IPS-18c (cell line): ENCODE measurements around the gene DCUN1D5.
"Not testable (repeated sequence)": the region's sequence is repeated elsewhere in the genome, so short reads cannot be mapped to it uniquely, and the experiment has no call there.

ENCODE experiments used
- H3K4me3 ChIP-seq: 2 replicates; pipeline ENCODE4 v1.7.0; 2013; ENCODE audit warnings: low read depth, mild to moderate bottlenecking, low read length, moderate library complexity; ENCODE audit not compliant: insufficient read depth
- H3K9me3 ChIP-seq: one replicate; pipeline ENCODE4 v1.6.1; 2013; ENCODE audit warnings: mild to moderate bottlenecking, low read length, moderate library complexity; ENCODE audit not compliant: control insufficient read depth, insufficient read depth

DCUN1D5 gene

GRCh38 chr11:103070142-103070541 lies 21.8 kb downstream of the DCUN1D5 start:
- Histone ChIP-seq H3K9me3 (no peaks in the 10 kb centered on the region), H3K4me3 (no peak overlapping the region)

GRCh38 chr11:103069367-103069766 lies 22.6 kb downstream of the DCUN1D5 start:
- Histone ChIP-seq H3K9me3 (no peaks in the 10 kb centered on the region), H3K4me3 (no peak overlapping the region)

GRCh38 chr11:103067118-103067517 lies 24.8 kb downstream of the DCUN1D5 start:
- no peak overlapping the region for H3K4me3 ChIP-seq
- H3K9me3 ChIP-seq = no peaks in the 10 kb centered on the region

DNA sequence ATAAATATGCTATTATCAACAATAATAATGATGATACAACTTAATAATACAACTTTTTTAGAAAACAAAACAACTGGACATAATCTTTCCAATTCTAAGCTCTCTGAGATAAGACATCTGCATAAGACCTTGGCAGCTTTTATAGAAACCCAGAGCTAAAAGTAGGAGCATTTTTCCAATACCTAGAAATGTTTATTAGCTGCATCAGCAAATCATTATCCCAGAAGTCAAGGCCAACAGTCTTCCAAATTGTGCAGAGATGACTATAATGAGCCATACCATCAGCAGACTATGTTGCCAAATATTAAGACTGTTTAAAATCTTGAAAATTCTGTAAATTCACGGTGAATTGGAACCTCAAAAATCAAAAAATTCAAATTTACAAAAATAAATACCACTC lies 30.3 kb downstream of the DCUN1D5 start:
- H3K4me3 ChIP-seq = no peak overlapping the region
- H3K9me3 ChIP-seq = no peaks in the 10 kb centered on the region

- Histone ChIP-seq H3K9me3 (no peaks in the 10 kb centered on the region), H3K4me3 (no peak overlapping the region)
Observed at GRCh38 chr11:103055221-103055890, 36.6 kb downstream of the DCUN1D5 start.

GRCh38 chr11:103053997-103054396 lies 38.0 kb downstream of the DCUN1D5 start:
- Histone ChIP-seq H3K4me3 (no peak overlapping the region), H3K9me3 (no peaks in the 10 kb centered on the region)

DNA sequence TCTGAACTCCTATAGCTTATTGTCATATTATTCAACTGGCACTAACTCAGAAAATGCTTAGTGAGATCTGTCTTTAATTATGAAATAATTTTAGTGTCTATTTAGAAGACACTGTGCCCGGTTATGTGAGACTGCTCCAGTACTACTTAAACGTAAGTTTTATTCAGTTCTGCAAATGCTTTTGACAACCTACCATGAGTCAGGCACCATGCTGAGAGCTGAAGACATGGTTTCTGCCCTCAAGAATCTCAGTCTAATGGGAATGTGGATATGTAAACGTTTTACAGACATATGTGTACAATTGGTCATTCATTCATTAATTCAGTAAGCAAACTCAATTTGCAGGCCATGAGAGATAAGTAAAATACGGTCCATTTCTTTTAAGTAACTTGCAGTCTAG lies 40.0 kb downstream of the DCUN1D5 start:
- Histone ChIP-seq H3K9me3 (no peaks in the 10 kb centered on the region), H3K4me3 (no peak overlapping the region)

DNA sequence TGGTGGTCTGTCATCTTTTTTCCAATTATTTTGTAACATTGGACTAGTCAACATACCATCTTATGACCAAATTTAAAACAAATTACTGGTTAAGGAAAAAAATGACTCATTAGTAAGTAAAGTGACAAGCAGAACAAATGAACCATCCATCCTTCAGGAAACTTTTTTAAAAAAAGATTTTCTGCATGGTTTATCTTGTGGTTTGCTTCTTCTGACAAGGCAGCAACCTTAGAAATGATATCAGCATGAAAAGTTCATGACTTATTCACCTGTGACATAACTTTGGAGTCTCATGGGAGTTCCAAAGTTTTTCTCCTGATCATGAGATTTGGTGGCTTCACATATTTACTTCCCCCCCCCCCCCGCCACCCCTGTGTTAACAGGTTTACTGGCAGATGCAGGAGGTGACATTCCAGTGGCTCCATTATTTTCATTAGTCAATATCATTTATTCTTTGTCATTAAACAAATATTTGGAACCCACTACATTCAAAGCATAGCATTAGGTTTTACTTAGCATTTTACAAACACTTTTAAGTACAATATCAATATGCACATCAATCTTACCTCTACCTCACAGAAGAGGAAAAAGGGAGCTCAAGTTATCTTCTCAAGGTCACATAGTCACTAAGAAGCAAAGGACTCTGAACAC lies 40.7 kb downstream of the DCUN1D5 start:
- Histone ChIP-seq H3K4me3 (no peak overlapping the region), H3K9me3 (no peaks in the 10 kb centered on the region)

- no peaks in the 10 kb centered on the region for H3K9me3 ChIP-seq
Observed at GRCh38 chr11:103050351-103050750, 41.6 kb downstream of the DCUN1D5 start.

DNA sequence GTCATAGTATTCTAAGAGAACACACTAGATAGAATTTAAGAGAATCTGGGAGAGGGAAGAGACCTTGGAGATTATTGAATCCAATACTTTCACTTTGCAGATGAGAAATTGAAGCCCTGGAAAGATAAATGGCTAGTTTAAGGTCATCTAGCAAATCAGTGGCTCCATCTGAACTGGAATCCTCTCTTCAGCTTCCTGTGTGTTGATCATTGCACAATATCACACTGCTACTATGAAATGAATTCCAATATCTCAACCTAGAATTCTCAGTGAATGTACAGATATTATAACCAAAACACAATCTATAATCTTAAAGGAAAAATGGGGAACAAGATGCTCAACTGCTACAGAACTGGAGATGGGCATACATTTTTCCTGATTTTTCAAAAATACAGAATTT lies 44.1 kb downstream of the DCUN1D5 start:
- Histone ChIP-seq H3K9me3 (no peaks in the 10 kb centered on the region), H3K4me3 (no peak overlapping the region)

More at GRCh38 chr11:103050351-103050750, 41.6 kb downstream of the DCUN1D5 start:
- no peak overlapping the region for H3K4me3 ChIP-seq

DNA sequence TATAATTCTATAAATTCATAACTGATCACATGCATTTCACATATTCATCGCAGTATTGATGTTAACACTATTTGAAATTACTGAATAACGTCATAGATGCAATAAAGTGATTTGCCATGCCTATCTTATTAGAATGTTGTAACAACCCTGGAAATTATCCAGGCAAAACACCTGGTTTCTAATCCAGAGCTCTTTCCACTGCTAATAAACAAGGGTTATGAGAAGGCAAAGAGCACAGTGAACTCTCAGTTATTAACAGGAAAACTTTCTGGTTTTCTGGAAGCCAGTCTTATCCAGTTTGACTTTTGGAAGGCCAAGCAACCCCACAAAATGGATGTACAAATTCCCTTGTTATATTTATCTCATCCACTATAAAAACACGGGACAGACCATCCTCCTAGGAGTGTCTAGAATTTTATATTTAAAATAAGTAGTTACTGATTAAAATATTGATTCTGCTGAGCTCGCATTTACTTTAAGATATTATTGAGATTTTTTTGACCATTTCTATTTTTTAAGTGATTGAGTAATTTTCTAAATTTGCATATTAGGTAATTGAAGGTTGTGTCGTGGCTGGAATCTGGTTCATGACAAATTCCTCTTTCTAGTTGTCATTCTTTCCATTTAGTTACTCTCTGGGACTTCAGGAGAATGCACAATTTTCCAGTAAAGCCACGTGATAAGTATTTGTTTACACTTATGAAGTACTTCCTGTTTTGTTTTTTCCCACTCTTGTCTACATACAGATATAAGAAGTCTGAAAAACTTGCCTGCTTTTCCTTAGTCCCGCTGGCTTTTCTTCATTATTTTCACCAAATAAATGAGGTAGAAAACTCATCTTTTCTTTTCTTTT lies 47.9 kb downstream of the DCUN1D5 start:
- no peak overlapping the region for H3K4me3 ChIP-seq
- no peaks in the 10 kb centered on the region for H3K9me3 ChIP-seq

GRCh38 chr11:103042161-103042560 lies 49.8 kb downstream of the DCUN1D5 start:
- Histone ChIP-seq H3K4me3 (no peak overlapping the region), H3K9me3 (no peaks in the 10 kb centered on the region)

GRCh38 chr11:103035791-103036434 lies 56.0 kb downstream of the DCUN1D5 start:
- no peak overlapping the region for H3K4me3 ChIP-seq
- no peaks in the 10 kb centered on the region for H3K9me3 ChIP-seq

GRCh38 chr11:103035216-103035615 lies 56.7 kb downstream of the DCUN1D5 start:
- H3K4me3 ChIP-seq = no peak overlapping the region
- no peaks in the 10 kb centered on the region for H3K9me3 ChIP-seq

- H3K9me3 ChIP-seq = no peaks in the 10 kb centered on the region
- H3K4me3 ChIP-seq = no peak overlapping the region
Observed at GRCh38 chr11:103031834-103032233, 60.1 kb downstream of the DCUN1D5 start.

DNA sequence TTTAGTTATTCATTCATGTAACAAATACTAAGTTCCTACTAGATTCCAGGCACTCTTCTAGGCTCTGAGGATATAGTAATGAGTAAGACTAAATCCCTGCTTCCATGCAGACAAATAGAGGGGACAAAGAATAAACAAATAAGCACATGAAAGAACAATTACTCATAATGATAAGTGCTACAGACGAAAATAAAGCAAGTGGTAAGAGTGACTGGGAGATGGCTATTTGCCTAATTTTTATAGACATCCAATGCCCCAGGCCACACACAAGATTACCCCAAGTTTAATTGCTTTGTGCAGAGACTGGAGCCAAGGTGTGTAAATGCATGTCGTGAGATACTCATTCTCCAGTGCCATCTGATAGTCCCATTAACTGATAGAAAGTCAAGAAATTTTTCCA lies 62.6 kb downstream of the DCUN1D5 start:
- H3K4me3 ChIP-seq = no peak overlapping the region
- no peaks in the 10 kb centered on the region for H3K9me3 ChIP-seq

- H3K9me3 ChIP-seq, H3K4me3 ChIP-seq: not testable (repeated sequence)
Observed at GRCh38 chr11:103028304-103029020, 63.5 kb downstream of the DCUN1D5 start.
